ENCODE results near the gene NSL1. TPM values are rescaled to one million over a fixed set of nuclear protein-coding genes. Genes with fewer than 3 reads are reported as not detected.

The NSL1 gene
- total and polyA plus RNA-seq, 9 of the 15 experiments (the other 6 are each of a cell fraction or from before 2014, with no cell fraction given): 53.5 to 108 (median 59.1) TPM

GRCh38 chr1:212686069-212686468 is 105.5 kb downstream of the NSL1 start:
- Histone ChIP-seq H2AFZ (ENCODE audit: low read depth, low read length) (no peak overlapping the region), H3K9me3 (replicated peaks; ENCODE audit: control insufficient read depth, insufficient read depth, low read depth, low read length) (no peaks in the 10 kb centered on the region), H3K79me2 (ENCODE audit: control insufficient read depth, insufficient read depth, low read length) (no peaks in the 10 kb centered on the region), H3K4me1 (replicated peaks in 1 of 2; ENCODE audit: control insufficient read depth in 2 of 2, insufficient read depth in 2 of 2, low read length in 2 of 2) (peaks cover 0 to 19% of the 10 kb centered on the region in 2 experiments; a peak in 3 of 5 replicates), H3K4me2 (ENCODE audit: insufficient read depth, low read length) (no peak overlapping the region), H3K4me3 (no peak overlapping the region), H3K9ac (ENCODE audit: insufficient read depth in 1 of 2, low read depth in 2 of 2, low read length in 2 of 2) (no peak overlapping the region), H3K27ac (ENCODE audit: extremely low read depth, low read depth, low read length) (no peak overlapping the region), H3K9me1 (ENCODE audit: control insufficient read depth, insufficient read depth, low read length) (no peaks in the 10 kb centered on the region), H3K36me3 (ENCODE audit: control insufficient read depth, insufficient read depth, low read length) (no peaks in the 10 kb centered on the region), H4K20me1 (replicated peaks; ENCODE audit: control insufficient read depth, insufficient read depth, low read length) (no peaks in the 10 kb centered on the region), H3K27me3 (ENCODE audit: control insufficient read depth in 2 of 2, insufficient read depth in 2 of 2, low read length in 2 of 2) (peaks cover 47 to 65% of the 10 kb centered on the region in 2 experiments)
- no TSS peak for BruUV-seq (replicated peaks)
- ATAC-seq: peak; percentile 6; the same call in 1 of the 3 replicates
- no peak for FAIRE-seq
- intact Hi-C loops (cut with micrococcal nuclease) (no loop called here), in situ Hi-C loops (cut with MboI) (no loop called here)
- ChIA-PET POLR2A (interaction anchor here (1.0 kb wide), 1 partner anchor 13 kb away, joined by 5 read pairs; no protein-coding TSS in a partner anchor), CTCF (ENCODE audit: low intra/inter-chr PET ratio) (no interaction called here)
- no peak for TF ChIP-seq SRF (CRISPR knock-in tag; IDR thresholded peaks at IDR 0.05)
- TF ChIP-seq ZNF717 (CRISPR knock-in tag; IDR thresholded peaks at IDR 0.05): no peak
- TF ChIP-seq ZNF639 (CRISPR knock-in tag; conservative IDR thresholded peaks at IDR 0.05 in 1 of 2, IDR thresholded peaks at IDR 0.05 in 1 of 2): no peak
- 5% methylated on average over 3 of the region's 3 CpGs for WGBS (ENCODE audit: insufficient coverage, low coverage, missing lambda C conversion rate)
- DNase-seq (ENCODE audit: extremely low read depth in 1 of 4, low spot score in 3 of 4): no peak

GRCh38 chr1:212685429-212685828 is 106.1 kb downstream of the NSL1 start:
- 3% methylated on average over 2 of the region's 2 CpGs for WGBS (ENCODE audit: insufficient coverage, low coverage, missing lambda C conversion rate)
- DNase-seq (ENCODE audit: extremely low read depth in 1 of 4, low spot score in 3 of 4) (no peak), ATAC-seq (no peak), FAIRE-seq (no peak)
- H3K27me3 ChIP-seq (ENCODE audit: control insufficient read depth in 2 of 2, insufficient read depth in 2 of 2, low read length in 2 of 2): peaks cover 40 to 58% of the 10 kb centered on the region in 2 experiments
- H3K9me1 ChIP-seq (ENCODE audit: control insufficient read depth, insufficient read depth, low read length): no peaks in the 10 kb centered on the region
- ChIA-PET CTCF (ENCODE audit: low intra/inter-chr PET ratio) (interaction anchor here (0.6 kb wide), 1 partner anchor 12 kb away, joined by 3 read pairs; no protein-coding TSS in a partner anchor), POLR2A (no interaction called here)
- in situ Hi-C loops (cut with MboI) (no loop called here), intact Hi-C loops (cut with micrococcal nuclease) (no loop called here)
- no peaks in the 10 kb centered on the region for H4K20me1 ChIP-seq (replicated peaks; ENCODE audit: control insufficient read depth, insufficient read depth, low read length)
- H3K4me1 ChIP-seq (replicated peaks in 1 of 2; ENCODE audit: control insufficient read depth in 2 of 2, insufficient read depth in 2 of 2, low read length in 2 of 2): peaks cover 0 to 19% of the 10 kb centered on the region in 2 experiments; a peak in 3 of 5 replicates
- no peak overlapping the region for H3K4me2 ChIP-seq (ENCODE audit: insufficient read depth, low read length)
- H3K9ac ChIP-seq (ENCODE audit: insufficient read depth in 1 of 2, low read depth in 2 of 2, low read length in 2 of 2): no peak overlapping the region
- no peak overlapping the region for H3K4me3 ChIP-seq
- no TSS peak for BruUV-seq (replicated peaks)
- no peaks in the 10 kb centered on the region for H3K79me2 ChIP-seq (ENCODE audit: control insufficient read depth, insufficient read depth, low read length)
- no peaks in the 10 kb centered on the region for H3K9me3 ChIP-seq (replicated peaks; ENCODE audit: control insufficient read depth, insufficient read depth, low read depth, low read length)
- no peak overlapping the region for H2AFZ ChIP-seq (ENCODE audit: low read depth, low read length)
- no peaks in the 10 kb centered on the region for H3K36me3 ChIP-seq (ENCODE audit: control insufficient read depth, insufficient read depth, low read length)
- no peak overlapping the region for H3K27ac ChIP-seq (ENCODE audit: extremely low read depth, low read depth, low read length)
- no peak for TF ChIP-seq ILF3 (IDR thresholded peaks at IDR 0.05; ENCODE audit: borderline replicate concordance)
- no peak for TF ChIP-seq CREB1 (IDR thresholded peaks at IDR 0.05)
- TF ChIP-seq CREB1 (CRISPR knock-in tag; IDR thresholded peaks at IDR 0.05): no peak
- no peak for TF ChIP-seq UBTF (IDR thresholded peaks at IDR 0.05; ENCODE audit: borderline replicate concordance in 1 of 2, low read depth in 2 of 2, low read length in 2 of 2)
- TF ChIP-seq ZNF184 (CRISPR knock-in tag; IDR thresholded peaks at IDR 0.05): no peak
- TF ChIP-seq E2F5 (CRISPR knock-in tag; IDR thresholded peaks at IDR 0.05): no peak
- no peak for TF ChIP-seq RFX7 (CRISPR knock-in tag; IDR thresholded peaks at IDR 0.05)
- no peak for TF ChIP-seq MEIS2 (IDR thresholded peaks at IDR 0.05; ENCODE audit: partially characterized antibody)
- no peak for TF ChIP-seq KAT8 (IDR thresholded peaks at IDR 0.05; ENCODE audit: low read depth)

Measured in K562 (cell line).